Measurements from ENCODE around the gene TUT4.
"Not testable (repeated sequence)": the region's sequence is repeated elsewhere in the genome, so short reads cannot be mapped to it uniquely, and the experiment has no call there.

TUT4 gene

GRCh38 chr1:52552505-52553361 lies at the start of gene TUT4:
TSS of gene TUT4 (minus strand) at chr1:52553092. CDS start at chr1:52526280, 26,812 bp downstream.
- DNase-seq (ENCODE audit: low spot score): peak; percentile 17

GRCh38 chr1:52601991-52602855 lies 49.3 kb upstream of the TUT4 start, which contains the start of gene GPX7:
TSS of gene GPX7 (plus strand) at chr1:52602371. CDS start at chr1:52602410, 39 bp downstream.
- no peak for DNase-seq (ENCODE audit: low spot score)

DNA sequence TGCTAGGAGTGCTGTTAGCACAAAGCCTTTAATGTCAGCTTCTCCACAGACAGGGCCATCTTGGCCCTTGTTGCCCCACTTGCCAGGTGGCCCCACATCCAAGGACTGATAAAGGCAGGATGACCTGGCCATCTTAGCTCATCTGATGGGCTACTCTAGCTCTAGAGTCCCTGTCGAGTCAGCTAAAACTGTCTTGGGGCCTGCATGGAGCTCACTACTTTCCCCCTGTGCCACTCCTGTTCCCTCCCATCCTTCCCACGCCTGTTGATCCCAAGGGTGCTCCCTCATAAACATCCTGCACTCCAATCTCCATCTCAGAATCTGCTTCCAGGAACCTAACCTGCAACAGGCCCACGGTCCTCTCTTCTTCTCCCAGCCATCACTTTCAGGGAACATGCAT lies 48.6 kb upstream of the TUT4 start:
- DNase-seq (ENCODE audit: low spot score): no peak

DNA sequence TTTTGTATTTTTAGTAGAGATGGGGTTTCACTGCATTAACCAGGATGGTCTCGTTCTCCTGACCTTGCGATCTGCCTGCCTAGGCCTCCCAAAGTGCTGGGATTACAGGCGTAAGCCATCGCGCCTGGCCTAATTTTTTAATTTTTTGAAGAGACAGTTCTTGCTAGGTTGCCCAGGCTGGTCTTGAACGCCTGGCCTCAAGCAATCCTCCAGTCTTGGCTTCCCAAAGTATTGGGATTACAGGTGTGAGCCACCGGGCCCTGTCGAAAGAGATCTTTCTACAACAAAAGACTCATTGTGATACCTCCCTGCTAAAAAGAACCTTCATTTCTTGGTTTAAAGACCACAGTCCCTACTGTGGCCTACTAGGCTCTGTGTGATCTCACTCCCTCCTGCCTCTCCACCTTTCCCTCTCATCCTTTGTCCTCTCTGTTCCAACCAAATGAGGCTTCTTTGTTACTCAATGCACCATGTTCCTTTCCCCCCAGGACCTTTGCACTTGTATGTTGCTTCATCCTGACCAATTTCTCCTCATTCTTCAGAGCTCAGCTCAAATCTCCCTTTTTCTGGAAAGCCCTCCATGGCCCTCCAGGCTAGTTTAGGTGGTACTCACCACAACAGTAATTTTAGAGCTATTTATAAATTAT lies 47.8 kb upstream of the TUT4 start:
- no peak for DNase-seq (ENCODE audit: low spot score)

DNA sequence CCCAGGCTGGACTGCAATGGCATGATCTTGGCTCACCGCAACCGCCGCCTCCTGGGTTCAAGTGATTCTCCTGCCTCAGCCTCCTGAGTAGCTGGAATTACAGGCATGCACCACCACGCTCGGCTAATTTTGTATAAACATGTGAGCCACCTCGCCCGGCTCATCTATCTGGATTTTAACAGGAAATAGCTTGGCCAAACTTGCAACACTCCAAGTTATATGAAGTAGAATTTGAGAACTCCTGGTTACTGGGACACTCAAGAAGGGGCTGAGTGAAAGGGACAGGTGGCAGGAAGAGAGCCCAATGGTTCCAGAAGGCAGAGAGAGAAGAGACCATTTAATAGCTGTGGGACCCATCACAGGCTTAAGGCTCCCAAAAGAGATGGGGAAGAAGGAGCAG lies 46.3 kb upstream of the TUT4 start:
- DNase-seq (ENCODE audit: low spot score): no peak

DNA sequence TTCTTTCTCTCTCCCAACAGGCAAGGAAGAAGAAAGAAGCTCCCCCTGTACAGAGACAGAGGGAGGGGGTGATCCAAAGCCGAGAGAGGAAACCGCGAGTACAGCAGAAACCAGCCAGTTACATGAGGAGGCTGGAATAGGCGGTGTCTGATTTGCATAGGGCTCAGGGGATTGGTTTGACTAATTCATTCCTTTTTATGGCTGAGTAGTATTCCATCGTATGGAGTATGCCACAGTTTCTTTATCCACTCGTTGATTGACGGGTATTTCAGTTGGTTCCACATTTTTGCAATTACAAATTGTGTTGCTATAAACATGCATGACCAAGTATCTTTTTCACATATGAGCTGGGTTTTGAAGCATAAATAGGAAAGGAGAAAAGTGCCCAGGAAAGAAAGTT lies 45.8 kb upstream of the TUT4 start:
- DNase-seq (ENCODE audit: low spot score): no peak

DNA sequence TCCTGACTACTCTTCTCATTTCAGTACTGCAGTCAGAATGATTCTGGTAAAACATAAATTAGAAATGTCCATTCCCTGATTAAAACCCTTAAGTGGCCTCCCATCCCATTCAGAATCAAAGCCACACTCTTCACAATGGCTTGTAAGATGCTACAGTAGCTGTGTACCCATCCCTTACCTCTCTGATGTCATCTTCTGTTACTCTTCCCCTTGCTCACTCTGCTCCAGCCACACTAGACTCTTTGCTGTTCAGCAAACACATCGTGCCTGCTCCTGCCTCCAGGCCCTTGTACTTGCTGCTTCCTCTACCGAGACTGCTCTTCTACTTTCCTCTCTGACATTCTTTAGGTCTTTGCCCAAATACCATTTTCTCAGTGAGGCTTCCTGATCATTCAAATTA lies 45.0 kb upstream of the TUT4 start:
- DNase-seq (ENCODE audit: low spot score): no peak

DNA sequence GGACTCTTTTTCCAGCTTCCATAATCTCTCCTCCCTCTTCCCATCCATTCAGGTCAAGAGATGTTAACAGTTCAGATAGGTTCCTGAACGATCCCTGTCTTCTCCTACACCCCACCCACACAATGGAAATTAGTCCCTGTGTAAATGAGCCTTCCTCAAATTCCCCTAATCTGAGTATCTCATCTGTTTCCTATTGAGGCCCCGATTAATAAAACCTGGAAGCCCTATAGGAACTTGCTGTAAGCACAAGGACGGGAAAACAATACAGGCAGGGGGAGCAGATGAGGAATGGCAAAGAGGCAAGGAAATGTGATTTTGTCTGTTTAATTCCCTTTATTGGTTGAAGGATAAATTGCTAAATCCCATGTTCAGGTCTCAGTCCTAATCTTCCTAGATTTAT lies 42.2 kb upstream of the TUT4 start:
- no peak for DNase-seq (ENCODE audit: low spot score)

GRCh38 chr1:52593495-52593894 lies 40.6 kb upstream of the TUT4 start:
- DNase-seq (ENCODE audit: low spot score): no peak

DNA sequence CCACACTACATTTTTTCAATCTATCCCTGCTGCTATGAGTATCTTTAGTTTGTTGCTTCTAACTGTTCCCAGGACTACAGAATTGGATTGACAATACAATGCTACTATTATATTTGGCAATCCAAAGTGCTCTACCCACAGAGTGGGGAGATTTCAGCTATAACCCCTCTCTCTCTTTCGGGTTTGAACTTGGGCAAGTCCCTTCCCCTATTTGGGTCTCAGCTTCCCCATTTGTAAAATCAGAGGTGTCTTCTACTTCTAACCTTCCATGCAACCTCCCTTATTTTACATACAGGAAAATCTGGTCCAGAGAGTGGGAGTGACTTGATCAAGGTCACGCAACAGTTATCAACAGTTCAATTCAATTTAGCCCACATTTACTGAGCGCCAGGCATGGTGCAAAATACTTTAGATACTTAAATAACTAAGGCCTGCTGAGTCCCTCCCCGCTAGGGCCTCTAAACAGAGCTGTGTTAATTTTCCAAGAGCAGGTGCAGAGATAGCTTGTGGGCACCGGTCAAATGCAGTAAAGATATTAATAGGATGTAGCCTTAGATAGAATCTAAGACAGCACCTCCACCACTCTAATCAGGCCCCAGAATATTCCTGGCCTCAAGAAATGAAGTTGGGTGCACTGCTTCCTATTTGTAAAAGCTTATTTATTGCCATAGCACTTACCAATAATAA lies 39.9 kb upstream of the TUT4 start:
- DNase-seq (ENCODE audit: low spot score): no peak

DNA sequence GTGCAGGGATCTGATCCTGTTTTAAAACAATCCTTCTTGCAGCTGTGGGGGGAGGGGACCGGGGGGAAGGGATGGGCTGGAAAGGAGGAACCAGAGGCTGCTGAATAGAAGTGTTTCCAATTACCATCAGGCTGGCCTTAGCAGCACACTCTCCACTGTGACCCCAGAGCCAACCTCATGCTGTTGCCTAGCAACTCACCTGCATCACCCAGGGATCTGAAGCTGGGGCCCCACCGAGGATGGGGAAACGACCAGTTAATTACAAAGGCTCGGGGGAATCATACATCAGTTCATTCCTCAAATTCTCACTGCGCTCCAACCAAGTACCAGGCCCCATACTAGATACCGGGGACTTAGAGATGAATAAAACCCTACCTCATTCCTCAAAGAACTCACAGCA lies 37.4 kb upstream of the TUT4 start:
- DNase-seq (ENCODE audit: low spot score): no peak

GRCh38 chr1:52588535-52588934 lies 35.6 kb upstream of the TUT4 start:
- DNase-seq (ENCODE audit: low spot score): no peak

DNA sequence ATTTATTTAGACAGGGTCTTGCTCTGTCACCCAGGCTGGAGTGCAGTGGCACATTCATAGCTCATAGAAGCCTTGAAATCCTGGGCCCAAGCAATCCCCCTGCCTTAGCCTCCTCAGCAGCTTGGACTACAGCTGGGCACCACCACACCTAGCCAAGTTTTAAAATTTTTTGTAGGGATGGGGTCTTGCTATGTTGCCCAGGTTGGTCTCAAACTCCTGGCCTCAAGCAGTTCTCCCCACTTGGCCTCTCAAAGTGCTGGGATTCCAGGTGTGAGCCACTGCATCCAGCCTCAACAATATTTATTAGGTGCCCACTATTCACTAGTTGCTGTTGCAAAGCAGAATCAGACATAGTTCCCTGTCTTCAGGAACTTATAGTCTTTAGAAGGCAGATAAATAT lies 35.1 kb upstream of the TUT4 start:
- DNase-seq (ENCODE audit: low spot score): no peak

DNA sequence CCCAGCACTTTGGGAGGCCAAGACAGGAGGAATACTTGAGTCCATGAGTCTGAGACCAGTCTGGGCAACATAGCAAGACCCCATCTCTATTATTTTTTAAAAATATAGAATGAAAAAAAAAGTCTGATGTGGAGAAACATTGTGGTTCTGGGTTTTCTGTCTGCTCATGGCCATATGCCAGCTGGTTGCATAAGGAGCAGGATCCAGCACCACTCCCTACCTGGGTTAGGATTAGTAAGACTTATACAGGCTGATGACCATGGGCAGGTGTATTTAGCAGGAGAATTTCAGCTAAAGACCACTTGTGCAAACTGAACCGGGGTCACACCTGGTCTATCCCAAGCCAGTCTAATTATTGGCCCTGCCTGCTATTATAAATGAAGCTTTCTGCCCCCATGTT lies 32.6 kb upstream of the TUT4 start:
- no peak for DNase-seq (ENCODE audit: low spot score)

- no peak for DNase-seq (ENCODE audit: low spot score)
Measured at GRCh38 chr1:52582116-52582696, 29.3 kb upstream of the TUT4 start.

DNA sequence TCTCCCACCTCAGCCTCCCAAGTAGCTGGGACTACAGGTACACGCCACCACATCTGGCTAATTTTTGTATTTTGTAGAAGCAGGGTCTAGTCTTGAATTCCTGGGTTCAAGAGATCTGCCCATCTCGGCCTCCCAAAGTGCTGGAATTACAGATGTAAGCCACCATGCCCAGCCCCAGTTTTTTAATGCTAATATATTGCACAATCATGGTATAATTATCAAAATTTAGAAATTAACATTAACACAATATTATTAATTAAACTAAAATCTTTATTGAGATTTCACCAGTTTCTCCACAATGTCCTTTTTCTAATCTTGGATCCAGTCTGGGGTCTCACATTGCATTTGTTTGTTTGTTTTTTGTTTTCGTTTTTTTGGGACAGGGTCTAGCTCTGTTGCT lies 27.4 kb upstream of the TUT4 start:
- no peak for DNase-seq (ENCODE audit: low spot score)

GRCh38 chr1:52579415-52579814 lies 26.5 kb upstream of the TUT4 start:
- no peak for DNase-seq (ENCODE audit: low spot score)

DNA sequence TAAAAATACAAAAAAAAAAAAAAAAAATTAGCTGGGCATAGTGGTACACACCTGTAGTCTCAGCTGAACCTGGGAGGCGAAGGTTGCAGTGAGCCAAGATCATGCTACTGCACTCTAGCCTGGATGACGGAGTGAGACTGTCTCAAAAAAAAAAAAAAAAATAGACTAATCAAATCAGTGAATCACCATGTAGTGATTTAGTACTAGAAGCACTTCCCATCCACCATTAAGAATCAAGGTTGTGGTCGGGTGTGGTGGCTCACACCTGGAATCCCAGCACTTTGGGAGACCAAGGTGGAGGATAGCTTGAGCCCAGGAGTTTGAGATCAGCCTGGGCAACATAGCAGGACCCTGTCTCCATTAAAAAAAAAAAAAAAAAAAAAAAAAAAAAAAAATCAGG lies 25.2 kb upstream of the TUT4 start:
- DNase-seq (ENCODE audit: low spot score): not testable (repeated sequence)

GRCh38 chr1:52576074-52576473 lies 23.2 kb upstream of the TUT4 start:
- no peak for DNase-seq (ENCODE audit: low spot score)

GRCh38 chr1:52574594-52574993 lies 21.7 kb upstream of the TUT4 start:
- DNase-seq (ENCODE audit: low spot score): no peak

DNA sequence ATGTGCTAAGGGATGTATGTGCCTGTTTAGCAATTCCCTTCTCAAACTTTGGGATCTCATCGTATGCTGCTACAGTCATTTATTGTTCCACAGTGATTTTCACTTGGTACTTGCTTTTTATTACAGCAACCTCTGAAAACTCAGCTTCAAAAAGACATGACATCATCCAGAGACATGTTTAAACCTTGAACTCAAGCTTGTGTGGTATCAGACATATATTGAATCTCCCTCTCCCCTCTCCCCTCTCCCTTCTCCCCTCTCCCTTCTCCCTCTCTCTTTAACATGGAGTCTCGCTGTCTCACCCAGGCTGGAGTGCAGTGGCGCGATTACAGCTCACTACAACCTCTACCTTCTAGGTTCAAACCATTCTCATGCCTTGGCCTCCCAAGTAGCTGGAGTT lies 19.5 kb upstream of the TUT4 start:
- DNase-seq (ENCODE audit: low spot score): no peak

GRCh38 chr1:52571783-52572182 lies 18.9 kb upstream of the TUT4 start:
- DNase-seq (ENCODE audit: low spot score): peak; percentile 18

Measured in hematopoietic multipotent progenitor cell treated with erythropoietin and hydrocortisone succinate and interleukin-3 and kit ligand, for 15 days (in vitro differentiated cells).